HepG2 (cell line): ENCODE measurements around the gene PRTN3. TPM values are rescaled to one million over a fixed set of nuclear protein-coding genes. Genes with fewer than 3 reads are reported as not detected.

Experiments
- ATAC-seq: fragments of 200-7000 bp; cut with Tn5 transposase; 3 replicates; pipeline ENCODE4 v1.9.1; 2020; ENCODE audit warnings: mild to moderate bottlenecking, moderate library complexity
- BruUV-seq: library from RNA; stranded (reverse); fragments of 400-500 nt; replicated peaks from 2 replicates; lab custom pipeline; 2021; lab: Mats Ljungman, UMichigan
- CTCF ChIA-PET: fragments of 300-600 bp; formaldehyde crosslinking; extraction: SDS; loops from one replicate; lab custom pipeline; 2021; ENCODE audit warnings: low total read pairs, inconsistent platforms, low intra/inter-chr PET ratio; lab: Yijun Ruan, JAX
- POLR2A ChIA-PET: fragments of 350-600 bp; sonication (Branson Sonifier 250); formaldehyde crosslinking; loops from one replicate; lab custom pipeline; 2020; ENCODE audit warnings: antibody characterized with exemption, inconsistent platforms; lab: Yijun Ruan, JAX
- DNase-seq: peaks from one replicate; pipeline ENCODE4 v3.0.0-alpha.2; 2015; ENCODE audit warnings: low spot score
- FAIRE-seq: peaks from 3 replicates; lab custom pipeline; 2011; peaks lifted over from hg19 to GRCh38; lab: Jason Lieb, UNC
- H2AFZ ChIP-seq: one replicate; pipeline ENCODE4 v1.6.1; 2011; ENCODE audit warnings: low read length, inconsistent platforms
- H3K27ac ChIP-seq: fragments of 300-600 bp; 3 replicates; pipeline ENCODE4 v1.8.0; 2011; ENCODE audit warnings: mixed run types, mild to moderate bottlenecking, mixed read lengths, low read length, inconsistent platforms; ENCODE audit not compliant: insufficient read depth; ENCODE audit errors: extremely low read length
- H3K27me3 ChIP-seq, 2 experiments: fragments of 200-600 bp in 1 of 2; 2 replicates in 1 of 2; 3 replicates in 1 of 2; pipeline versions ENCODE4 v1.6.0 to v1.8.0; 2011; ENCODE audit warnings: low read length in 2 of 2, mild to moderate bottlenecking in 2 of 2, moderate library complexity in 2 of 2, inconsistent platforms in 1 of 2; ENCODE audit not compliant: insufficient read depth in 2 of 2, control insufficient read depth in 1 of 2
- H3K36me3 ChIP-seq, 2 experiments: fragments of 200-600 bp in 1 of 2; replicated peaks in 1 of 2; 2 replicates in 1 of 2; 3 replicates in 1 of 2; pipeline versions ENCODE4 v1.5.1 to v1.8.0; 2011; ENCODE audit warnings: low read length in 2 of 2, inconsistent platforms in 1 of 2; ENCODE audit not compliant: insufficient read depth in 2 of 2, control insufficient read depth in 1 of 2
- H3K4me1 ChIP-seq: 2 replicates; pipeline ENCODE4 v1.5.1; 2012; ENCODE audit warnings: low read length, inconsistent platforms; ENCODE audit not compliant: insufficient read depth
- H3K4me2 ChIP-seq: 2 replicates; pipeline ENCODE4 v1.6.0; 2011; ENCODE audit warnings: low read depth, low read length, inconsistent platforms
- H3K4me3 ChIP-seq, 3 experiments: fragments of 200-600 bp in 1 of 3; sonication (generic), shearing (Covaris generic) in 1 of 3; replicated peaks in 1 of 3; 2 replicates each; pipeline ENCODE4 v1.5.1; 2011 to 2016; ENCODE audit warnings: low read length in 3 of 3, inconsistent platforms in 2 of 3, low read depth in 2 of 3, mild to moderate bottlenecking in 2 of 3, control low read depth in 1 of 3, mixed read lengths in 1 of 3; ENCODE audit not compliant: insufficient read depth in 1 of 3
- H3K79me2 ChIP-seq: one replicate; pipeline ENCODE4 v1.6.1; 2011; ENCODE audit warnings: low read length, inconsistent platforms; ENCODE audit not compliant: insufficient read depth
- H3K9ac ChIP-seq: 2 replicates; pipeline ENCODE4 v1.6.0; 2011; ENCODE audit warnings: mild to moderate bottlenecking, low read depth, low read length, inconsistent platforms; ENCODE audit not compliant: insufficient read depth
- H3K9me3 ChIP-seq: 2 replicates; pipeline ENCODE4 v1.5.1; 2012; ENCODE audit warnings: mild to moderate bottlenecking, low read length
- H4K20me1 ChIP-seq: 2 replicates; pipeline ENCODE4 v1.6.0; 2011; ENCODE audit warnings: inconsistent platforms, mild to moderate bottlenecking, low read length, moderate library complexity; ENCODE audit not compliant: insufficient read depth
- AGO2 ChIP-seq: fragments of 200-400 bp; formaldehyde crosslinking; optimal IDR thresholded peaks from 2 replicates; pipeline ENCODE3; 2017; ENCODE audit warnings: mild to moderate bottlenecking, low read depth, low read length, moderate library complexity
- HNRNPL ChIP-seq: fragments of 200-400 bp; formaldehyde crosslinking; IDR thresholded peaks from 2 replicates; pipeline ENCODE4 v1.6.1; 2017; ENCODE audit warnings: mild to moderate bottlenecking, low read depth, low read length
- MBNL3 ChIP-seq: fragments of 250-450 bp; sonication (Bioruptor Pico); conservative IDR thresholded peaks from 2 replicates; pipeline ENCODE4 v1.8.0; 2022; ENCODE audit warnings: mild to moderate bottlenecking, inconsistent platforms
- WGBS: methylation state at CpG from one replicate; pipeline ENCODE4 v1.1.6; 2017; ENCODE audit warnings: low lambda C conversion rate; 5-methylcytosine and 5-hydroxymethylcytosine counted together
- in situ Hi-C: cut with HindIII; loops from 2 replicates; pipeline ENCODE4 v1.10.0; 2017; ENCODE audit warnings: low pct_unique_long_range_greater_than_20kb; ENCODE audit not compliant: extremely low pct_ligation_motif_present
- intact Hi-C: fragments of 100-400 bp; cut with micrococcal nuclease; formaldehyde crosslinking; loops from one replicate; pipeline ENCODE4 v1.10.0; 2022; ENCODE audit not compliant: unreplicated experiment
- polyA plus RNA-seq, 8 experiments: library from polyadenylated mRNA; depleted of rRNA in 3 of 8; stranded (reverse) in 7 of 8; unstranded in 1 of 8; fragments of >200 nt; fragmentation: Illumina TruSeq in 4 of 8; extraction: Trizol in 4 of 8; gene quantifications; 2 replicates each; pipeline versions ENCODE4 v1.2.1 to v1.2.3, GENCODE V29; 2011 to 2016; ENCODE audit warnings: low read depth in 4 of 8, missing spikeins in 1 of 8, mixed read lengths in 1 of 8; ENCODE audit not compliant: insufficient read depth in 1 of 8
- total RNA-seq, 5 experiments: library from RNA; depleted of rRNA; stranded (reverse); fragments of >200 nt; fragmentation: Illumina TruSeq; extraction: Trizol; gene quantifications; 2 replicates each; pipeline ENCODE4 v1.2.3, GENCODE V29; 2016; ENCODE audit warnings: low read depth in 1 of 5
- TF ChIP-seq, protein P1 (sequence below): sonication (generic); formaldehyde crosslinking; IDR thresholded peaks from 2 replicates; pipeline ENCODE4 v1.5.0; 2020; ENCODE audit warnings: missing genetic modification reagents

Gene PRTN3
- total and polyA plus RNA-seq, 2 of the 13 experiments (the other 11 are each of a cell fraction or from before 2014, with no cell fraction given), result not detected

DNA sequence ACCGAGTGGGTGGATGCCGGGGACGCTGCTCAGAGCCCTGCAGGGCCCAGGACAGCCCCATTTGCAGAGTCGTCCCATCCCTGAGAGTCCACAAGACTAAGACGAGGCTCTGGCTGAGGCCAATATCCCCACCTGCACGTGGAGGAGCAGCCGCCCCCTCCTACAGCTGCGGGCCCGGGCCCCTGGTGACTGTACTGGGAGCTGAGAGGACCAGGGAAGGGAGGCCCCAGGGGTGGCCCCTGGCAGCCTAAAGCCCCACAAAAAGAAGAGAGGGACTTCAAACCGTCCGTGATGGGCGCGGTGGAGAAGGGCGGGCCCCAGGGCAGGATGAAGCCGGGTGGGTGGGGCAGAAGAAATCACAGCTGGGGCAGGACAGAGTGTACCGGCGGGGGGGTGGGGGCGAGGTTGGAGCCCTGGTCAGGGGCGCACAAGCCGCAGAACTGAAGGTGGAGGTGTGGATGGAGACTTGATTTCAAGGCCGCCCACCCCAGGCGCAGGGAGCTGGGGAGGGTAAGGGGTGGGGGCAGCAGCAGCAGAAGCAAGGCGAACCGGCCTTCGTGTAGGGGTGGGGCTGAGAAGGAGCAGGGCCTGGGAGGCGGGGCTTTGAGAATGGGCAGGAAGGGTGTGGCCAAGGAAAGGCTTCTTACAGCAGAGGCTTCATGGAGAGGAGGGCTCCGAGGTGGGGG, 31.6 kb downstream of the PRTN3 start:
- in situ Hi-C loops (no loop called here), intact Hi-C loops (no loop called here)
- ChIA-PET CTCF (no interaction called here), POLR2A (no interaction called here)
- Histone ChIP-seq H3K4me2 (no peak overlapping the region), H3K9ac (no peak overlapping the region), H3K36me3 (peaks cover 5 to 12% of the 10 kb centered on the region in 2 experiments; a peak in 3 of 5 replicates), H3K4me1 (no peaks in the 10 kb centered on the region), H2AFZ (no peak overlapping the region), H3K9me3 (no peaks in the 10 kb centered on the region), H3K27me3 (no peaks in the 10 kb centered on the region), H3K79me2 (no peaks in the 10 kb centered on the region), H3K27ac (peak overlapping the region; percentile 26), H4K20me1 (no peaks in the 10 kb centered on the region), H3K4me3 (no peak overlapping the region)
- TF ChIP-seq, protein P1, sequence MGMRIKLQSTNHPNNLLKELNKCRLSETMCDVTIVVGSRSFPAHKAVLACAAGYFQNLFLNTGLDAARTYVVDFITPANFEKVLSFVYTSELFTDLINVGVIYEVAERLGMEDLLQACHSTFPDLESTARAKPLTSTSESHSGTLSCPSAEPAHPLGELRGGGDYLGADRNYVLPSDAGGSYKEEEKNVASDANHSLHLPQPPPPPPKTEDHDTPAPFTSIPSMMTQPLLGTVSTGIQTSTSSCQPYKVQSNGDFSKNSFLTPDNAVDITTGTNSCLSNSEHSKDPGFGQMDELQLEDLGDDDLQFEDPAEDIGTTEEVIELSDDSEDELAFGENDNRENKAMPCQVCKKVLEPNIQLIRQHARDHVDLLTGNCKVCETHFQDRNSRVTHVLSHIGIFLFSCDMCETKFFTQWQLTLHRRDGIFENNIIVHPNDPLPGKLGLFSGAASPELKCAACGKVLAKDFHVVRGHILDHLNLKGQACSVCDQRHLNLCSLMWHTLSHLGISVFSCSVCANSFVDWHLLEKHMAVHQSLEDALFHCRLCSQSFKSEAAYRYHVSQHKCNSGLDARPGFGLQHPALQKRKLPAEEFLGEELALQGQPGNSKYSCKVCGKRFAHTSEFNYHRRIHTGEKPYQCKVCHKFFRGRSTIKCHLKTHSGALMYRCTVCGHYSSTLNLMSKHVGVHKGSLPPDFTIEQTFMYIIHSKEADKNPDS, result no peak
- 0 out of 2 replicates have a peak, but pooled peaks have one; percentile 24 for TF ChIP-seq HNRNPL
- peak; percentile 79 for TF ChIP-seq AGO2
- ATAC-seq, result peak; percentile 45
- BruUV-seq, result no TSS peak
- FAIRE-seq, result no peak
- WGBS, result 83% methylated on average over 23 of the region's 27 CpGs
- DNase-seq, result no peak

DNA sequence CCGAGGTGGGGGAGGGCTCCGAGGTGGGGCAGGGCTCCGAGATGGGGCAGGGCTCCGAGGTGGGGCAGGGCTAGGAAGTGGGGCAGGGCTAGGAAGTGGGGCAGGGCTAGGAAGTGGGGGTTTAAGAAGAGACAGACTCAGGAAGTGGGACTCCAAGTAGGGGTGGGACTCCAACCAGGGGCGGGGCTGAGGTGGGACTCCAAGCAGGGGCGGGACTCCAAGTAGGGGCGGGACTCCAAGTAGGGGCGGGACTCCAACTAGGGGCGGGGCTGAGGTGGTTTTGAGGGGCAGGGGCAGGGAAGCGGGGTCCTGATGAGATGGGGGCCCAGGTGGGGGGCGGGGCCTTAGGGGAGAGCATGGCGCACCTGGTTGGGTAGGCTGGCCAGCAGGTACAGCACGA, 32.3 kb downstream of the PRTN3 start:
- no peaks in the 10 kb centered on the region for H3K4me1 ChIP-seq
- FAIRE-seq (no peak), DNase-seq (no peak)
- no peak for TF ChIP-seq MBNL3 (CRISPR knock-in tag)
- TF ChIP-seq, all 625 proteins: peak for 0
- Histone ChIP-seq H4K20me1 (no peaks in the 10 kb centered on the region), H3K4me2 (no peak overlapping the region), H3K36me3 (peaks cover 4 to 6% of the 10 kb centered on the region in 2 experiments; a peak in 3 of 5 replicates), H3K27ac (no peak overlapping the region), H3K79me2 (no peaks in the 10 kb centered on the region), H3K27me3 (no peaks in the 10 kb centered on the region), H3K9ac (no peak overlapping the region), H3K9me3 (no peaks in the 10 kb centered on the region), H3K4me3 (no peak overlapping the region), H2AFZ (no peak overlapping the region)
- in situ Hi-C loops (no loop called here), intact Hi-C loops (no loop called here)
- ChIA-PET POLR2A (no interaction called here), CTCF (no interaction called here)
- BruUV-seq, result no TSS peak
- WGBS, result 95% methylated on average over 13 of the region's 13 CpGs
- ATAC-seq, result no peak
